IPS DF 19.7 (cell line): ENCODE measurements around the gene DIP2C.
"Not testable (repeated sequence)": the region's sequence is repeated elsewhere in the genome, so short reads cannot be mapped to it uniquely, and the experiment has no call there.

Source experiments
- DNase-seq: peaks from one replicate; pipeline ENCODE4 v3.0.0-alpha.2; 2013; ENCODE audit warnings: low read depth, low spot score

DIP2C gene

DNA sequence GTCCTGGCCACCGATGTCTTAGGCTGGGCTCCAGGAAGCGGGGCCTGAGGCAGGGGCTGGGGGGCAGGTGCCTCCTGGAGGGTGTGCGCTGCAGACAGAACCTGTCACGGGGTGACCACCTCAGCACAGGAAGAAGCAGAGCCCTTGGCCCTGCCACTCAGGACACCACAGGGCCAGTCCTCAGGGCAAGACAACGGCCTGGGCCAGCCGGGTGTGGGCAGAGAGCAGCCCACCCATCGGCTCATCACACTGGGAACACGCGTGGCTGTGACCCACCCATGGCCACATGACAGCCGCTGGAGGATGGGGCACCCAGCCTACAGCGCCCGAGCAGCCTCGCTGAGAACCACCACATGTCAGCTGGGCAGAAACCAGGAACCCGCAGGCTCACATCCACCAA is 5.9 kb upstream of the DIP2C start:
- DNase-seq, result no peak

- no peak for DNase-seq
Measured at GRCh38 chr10:693506-693905, 4.0 kb upstream of the DIP2C start.

DNA sequence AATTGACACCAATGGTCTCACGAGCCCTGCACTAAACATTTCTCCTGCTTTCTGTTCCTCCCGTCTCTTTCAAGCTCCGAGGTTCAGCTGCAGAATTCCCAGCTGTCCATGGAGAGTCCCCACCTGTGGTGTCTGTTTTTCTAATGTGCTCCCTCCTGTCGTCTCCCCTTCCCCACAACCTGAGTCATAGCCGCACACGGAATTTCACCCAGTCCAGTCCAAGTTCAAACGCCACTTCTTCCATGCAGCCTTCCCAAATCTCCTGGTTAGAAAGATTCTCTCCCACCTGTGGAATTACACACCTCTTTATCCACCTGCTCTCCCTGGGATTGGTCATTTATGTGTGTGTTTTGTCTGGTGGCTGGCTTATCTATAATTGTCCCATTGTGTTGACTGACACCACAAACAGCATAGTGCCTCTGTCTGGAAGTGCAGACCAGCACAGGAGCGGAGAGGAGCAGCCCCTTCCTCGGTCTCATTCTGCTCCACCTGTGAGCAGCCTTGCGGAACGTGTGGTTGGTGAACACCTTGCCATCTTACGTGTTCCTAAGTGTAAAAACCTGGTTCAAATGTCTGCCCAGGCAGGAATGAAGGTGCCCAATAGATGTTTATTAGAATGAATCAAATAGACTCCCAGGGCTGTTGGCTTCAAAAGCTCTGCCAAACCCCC is 3.3 kb upstream of the DIP2C start:
- DNase-seq, result no peak

DNA sequence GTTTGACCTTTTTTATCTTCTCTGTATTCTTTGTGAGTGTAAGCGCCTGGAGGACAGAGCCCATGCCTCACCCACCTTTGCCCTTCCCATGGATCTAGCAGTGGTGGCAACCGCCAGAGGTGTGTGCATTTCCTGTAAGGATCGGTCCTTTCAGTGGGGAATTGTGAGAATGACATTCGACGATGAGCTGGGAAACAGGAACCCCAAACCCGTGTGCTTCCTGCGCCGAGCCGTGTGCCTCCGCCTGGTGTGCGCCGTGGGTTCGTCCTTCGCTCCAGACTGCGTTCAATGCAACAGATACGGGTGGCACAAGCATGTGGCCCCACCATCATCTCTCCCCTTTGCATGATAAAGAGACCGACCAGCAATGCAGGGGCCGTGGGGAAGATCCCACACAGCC is 1.7 kb upstream of the DIP2C start:
- no peak for DNase-seq

GRCh38 chr10:690372-691161 is 1.1 kb upstream of the DIP2C start:
- no peak for DNase-seq

DNA sequence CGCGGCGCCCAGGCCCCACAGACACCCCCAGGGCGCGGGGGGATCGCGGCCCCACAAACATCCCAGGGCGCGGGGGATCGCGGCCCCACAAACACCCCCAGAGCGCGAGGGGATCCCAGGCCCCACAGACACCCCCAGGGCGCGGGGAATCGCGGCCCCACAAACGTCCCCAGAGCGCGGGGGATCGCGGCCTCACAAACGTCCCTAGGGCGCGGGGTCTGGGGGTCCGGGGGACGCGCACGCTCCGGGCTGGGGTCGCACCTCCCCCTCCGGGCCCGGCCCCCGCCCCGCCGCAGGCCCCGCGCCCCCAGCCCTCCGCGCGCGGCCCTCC is 382 bp downstream of the DIP2C start:
- no peak for DNase-seq

- DNase-seq, result no peak
Measured at GRCh38 chr10:688312-689120, 952 bp downstream of the DIP2C start.

GRCh38 chr10:687583-688311 is 1.7 kb downstream of the DIP2C start:
- no peak for DNase-seq

GRCh38 chr10:686155-686931 is 3.1 kb downstream of the DIP2C start:
- no peak for DNase-seq

DNA sequence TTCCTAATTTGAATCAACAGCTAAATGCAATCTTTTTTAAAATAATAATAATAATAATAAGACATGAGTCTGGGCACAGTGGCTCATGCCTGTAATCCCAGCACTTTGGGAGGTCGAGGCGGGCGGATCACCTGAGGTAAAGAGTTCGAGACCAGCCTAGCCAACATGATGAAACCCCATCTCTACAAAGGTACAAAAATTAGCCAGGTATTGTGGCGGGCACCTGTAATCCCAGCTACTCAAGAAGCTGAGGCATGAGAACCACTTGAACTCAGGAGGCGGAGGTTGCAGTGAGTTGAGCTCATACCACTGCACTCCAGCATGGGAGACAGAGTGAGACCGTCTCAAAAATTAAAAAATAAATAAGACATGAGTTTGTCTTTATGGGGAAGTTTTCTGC is 3.9 kb downstream of the DIP2C start:
- DNase-seq, result no peak

- no peak for DNase-seq
Measured at GRCh38 chr10:683448-684071, 5.9 kb downstream of the DIP2C start.

GRCh38 chr10:682931-683447 is 6.5 kb downstream of the DIP2C start:
- no peak for DNase-seq

DNA sequence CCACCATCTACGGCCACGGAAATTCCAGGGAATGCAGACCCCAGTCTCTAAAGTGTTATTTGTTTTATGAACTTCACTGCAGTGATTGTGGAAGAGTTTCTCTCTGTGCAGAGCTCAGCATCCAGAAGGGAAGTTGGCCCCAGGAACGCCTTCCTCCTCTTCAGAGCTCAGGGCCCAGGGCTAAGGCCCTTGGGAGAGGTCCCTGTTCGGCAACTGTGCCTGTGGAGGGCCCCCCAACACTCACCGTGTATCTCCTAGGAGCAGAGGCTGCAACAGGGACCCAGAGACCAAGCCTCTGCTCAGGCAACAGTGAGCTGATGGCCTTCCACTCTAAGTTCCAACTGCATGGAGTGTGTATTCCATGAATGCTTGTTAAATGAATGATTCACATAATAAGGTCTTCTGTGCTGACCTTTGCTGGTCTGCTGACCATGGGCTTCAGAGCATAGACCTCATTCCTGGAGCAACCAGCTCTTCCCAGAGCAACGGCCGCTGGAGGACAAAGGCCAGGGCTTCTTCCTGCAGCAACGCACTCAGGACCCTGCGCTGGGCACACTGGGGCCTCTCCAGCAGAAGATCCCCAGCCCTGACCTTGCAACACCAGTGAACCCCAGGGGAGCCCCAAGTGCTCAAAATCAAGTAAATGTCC is 7.7 kb downstream of the DIP2C start:
- DNase-seq, result no peak

- DNase-seq, result no peak
Measured at GRCh38 chr10:680745-681144, 8.7 kb downstream of the DIP2C start.

GRCh38 chr10:680146-680545 is 9.3 kb downstream of the DIP2C start:
- DNase-seq, result no peak

DNA sequence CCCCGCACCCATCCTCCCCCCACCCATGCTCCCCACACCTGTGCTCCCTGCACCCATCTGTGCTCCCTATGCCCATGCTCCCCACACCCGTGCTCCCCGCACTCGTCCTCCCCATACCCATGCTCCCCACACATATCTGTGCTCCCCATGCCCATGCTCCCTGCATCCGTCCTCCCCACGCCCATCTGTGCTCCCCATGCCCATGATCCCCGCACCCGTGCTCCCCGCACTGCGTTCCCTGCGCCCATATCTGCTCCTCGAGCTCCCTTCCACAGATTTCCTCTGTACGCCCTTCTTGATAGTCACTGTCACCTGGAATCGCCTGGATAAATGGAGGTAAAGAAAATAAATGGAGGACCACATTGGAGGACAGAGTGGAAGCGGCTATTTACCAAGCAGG is 9.9 kb downstream of the DIP2C start:
- DNase-seq, result no peak

GRCh38 chr10:678662-679005 is 10.8 kb downstream of the DIP2C start:
- not testable (repeated sequence) for DNase-seq

GRCh38 chr10:677750-678661 is 11.5 kb downstream of the DIP2C start:
- DNase-seq, result no peak

DNA sequence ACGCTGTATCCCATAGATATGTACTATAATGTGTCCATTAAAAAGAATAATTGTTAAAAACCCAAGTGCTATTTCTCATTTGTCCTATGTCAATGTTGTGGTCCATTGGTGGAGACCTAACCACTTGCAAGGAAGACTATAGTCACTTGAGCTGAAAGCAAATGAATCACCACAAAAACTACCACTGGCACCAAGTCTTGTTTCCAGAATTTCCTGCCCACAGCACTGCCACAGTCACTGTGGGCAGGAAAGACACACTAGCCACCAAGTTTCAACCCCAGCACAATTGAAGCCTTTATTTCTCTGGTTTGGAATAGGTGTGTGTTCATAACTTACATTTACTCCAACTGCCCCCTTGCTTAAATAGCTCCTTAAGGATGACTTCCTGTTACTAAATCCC is 12.4 kb downstream of the DIP2C start:
- no peak for DNase-seq
